OCI-LY7 (cell line): ENCODE measurements around the gene OAF. TPM values are rescaled to one million over a fixed set of nuclear protein-coding genes. Genes with fewer than 3 reads are reported as not detected.
"Not testable (repeated sequence)": the region's sequence is repeated elsewhere in the genome, so short reads cannot be mapped to it uniquely, and the experiment has no call there.

ENCODE experiments used
- BruUV-seq: library from RNA; stranded (reverse); fragments of 400-500 nt; replicated peaks from 2 replicates; lab custom pipeline; 2021; lab: Mats Ljungman, UMichigan
- CTCF ChIA-PET: fragments of 300-600 bp; sonication (Branson Sonifier 250); formaldehyde crosslinking; loops from one replicate; lab custom pipeline; 2022; ENCODE audit warnings: antibody characterized with exemption; ENCODE audit not compliant: unreplicated experiment; lab: Charles Lee
- POLR2A ChIA-PET: fragments of 300-600 bp; sonication (Branson Sonifier 250); formaldehyde crosslinking; loops from one replicate; lab custom pipeline; 2022; ENCODE audit warnings: antibody characterized with exemption; lab: Charles Lee
- DNase-seq: peaks from one replicate; pipeline ENCODE4 v3.0.0-alpha.2; 2015; ENCODE audit warnings: low spot score
- H2AFZ ChIP-seq: fragments of 200-600 bp; sonication (generic), shearing (Covaris generic); 2 replicates; pipeline ENCODE4 v1.6.1; 2014; ENCODE audit warnings: mild to moderate bottlenecking, antibody characterized with exemption, low read length, moderate library complexity
- H3K27ac ChIP-seq: fragments of 200-600 bp; sonication (generic); 2 replicates; pipeline ENCODE4 v1.5.1; 2014; ENCODE audit warnings: mixed run types, low read depth, mild to moderate bottlenecking, moderate library complexity, low read length, inconsistent platforms; ENCODE audit not compliant: poor library complexity, severe bottlenecking
- H3K36me3 ChIP-seq: fragments of 200-600 bp; sonication (generic); 2 replicates; pipeline ENCODE4 v1.6.1; 2014; ENCODE audit warnings: mild to moderate bottlenecking, antibody characterized with exemption, low read length, moderate library complexity, mixed read lengths; ENCODE audit not compliant: insufficient read depth
- H3K4me1 ChIP-seq: fragments of 200-600 bp; sonication (generic); 2 replicates; pipeline ENCODE4 v1.5.1; 2014; ENCODE audit warnings: mild to moderate bottlenecking, low read length; ENCODE audit not compliant: insufficient read depth, poor library complexity, severe bottlenecking
- H3K4me2 ChIP-seq: fragments of 200-600 bp; sonication (generic); 2 replicates; pipeline ENCODE4 v1.6.1; 2014; ENCODE audit warnings: mild to moderate bottlenecking, low read length
- H3K4me3 ChIP-seq: fragments of 200-600 bp; sonication (generic); 2 replicates; pipeline ENCODE4 v1.5.1; 2014; ENCODE audit warnings: mild to moderate bottlenecking, low read depth, low read length; ENCODE audit not compliant: poor library complexity, severe bottlenecking
- H3K79me2 ChIP-seq: fragments of 200-600 bp; sonication (generic); 2 replicates; pipeline ENCODE4 v1.6.1; 2016; ENCODE audit warnings: low read depth, mild to moderate bottlenecking, low read length, moderate library complexity, mixed read lengths; ENCODE audit not compliant: insufficient read depth
- H3K9me2 ChIP-seq: fragments of 200-600 bp; sonication (generic); 2 replicates; pipeline ENCODE4 v1.6.1; 2016; ENCODE audit warnings: mild to moderate bottlenecking, low read length, mixed read lengths; ENCODE audit not compliant: insufficient read depth
- H3K9me3 ChIP-seq: fragments of 200-600 bp; sonication (generic); 2 replicates; pipeline ENCODE4 v1.6.1; 2014; ENCODE audit warnings: mild to moderate bottlenecking, mixed run types, low read length, mixed read lengths
- H4K20me1 ChIP-seq: fragments of 200-600 bp; sonication (generic); 2 replicates; pipeline ENCODE4 v1.6.1; 2014; ENCODE audit warnings: mild to moderate bottlenecking, antibody characterized with exemption, low read length, moderate library complexity, mixed read lengths; ENCODE audit not compliant: insufficient read depth
- CTCF ChIP-seq: fragments of 200-600 bp; sonication (generic); conservative IDR thresholded peaks from 2 replicates; pipeline ENCODE4 v1.5.1; 2014; ENCODE audit warnings: mild to moderate bottlenecking, antibody characterized with exemption, low read length, moderate library complexity, mixed read lengths
- EZH2phosphoT487 ChIP-seq: fragments of 200-600 bp; sonication (generic); IDR thresholded peaks from 2 replicates; pipeline ENCODE4 v1.6.1; 2018; ENCODE audit warnings: low read depth, borderline replicate concordance, mild to moderate bottlenecking, mixed run types, antibody characterized with exemption, low read length, moderate library complexity, mixed read lengths
- intact Hi-C: fragments of 100-400 bp; cut with micrococcal nuclease; formaldehyde crosslinking; loops from one replicate; pipeline ENCODE4 v1.10.0; 2022; ENCODE audit not compliant: unreplicated experiment
- total RNA-seq, 2 experiments: library from RNA; depleted of rRNA in 1 of 2; stranded (reverse); fragments of >200 nt in 1 of 2; shearing (Covaris generic) in 1 of 2; gene quantifications; 2 replicates each; pipeline ENCODE4 v1.2.3, GENCODE V29; 2014 to 2022

The OAF gene
- total RNA-seq, 2 experiments from 2014 or later, result 3.4 to 3.8 TPM

DNA sequence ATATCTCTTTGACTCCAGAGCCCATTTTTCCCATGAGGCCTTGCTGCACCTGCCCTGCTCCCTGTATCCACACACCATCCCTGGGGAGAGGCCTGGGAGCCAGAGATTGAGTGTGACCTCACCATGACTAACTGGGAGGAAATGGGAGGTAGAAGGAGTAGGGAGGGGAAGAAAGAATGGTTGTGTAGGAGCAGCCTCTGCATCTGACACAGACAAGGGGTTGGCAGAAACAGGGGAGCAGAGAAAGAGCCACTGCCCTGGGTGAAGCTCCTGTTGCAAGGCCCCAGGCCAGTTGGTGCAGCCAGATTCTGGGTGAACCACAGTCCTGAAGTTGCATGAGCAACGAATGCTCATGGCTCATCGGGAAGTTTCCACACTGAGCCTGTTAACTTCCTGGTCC, 61.5 kb downstream of the OAF start:
- ChIA-PET POLR2A (no interaction called here), CTCF (no interaction called here)
- Histone ChIP-seq H3K4me2 (no peak overlapping the region), H3K9me2 (no peaks in the 10 kb centered on the region), H3K27ac (no peak overlapping the region), H2AFZ (no peak overlapping the region), H3K4me3 (no peak overlapping the region), H3K9me3 (no peaks in the 10 kb centered on the region), H3K79me2 (no peaks in the 10 kb centered on the region), H4K20me1 (no peaks in the 10 kb centered on the region), H3K36me3 (no peaks in the 10 kb centered on the region), H3K4me1 (no peaks in the 10 kb centered on the region)
- no TSS peak for BruUV-seq
- intact Hi-C loops, result no loop called here
- no peak for DNase-seq
- no peak for TF ChIP-seq CTCF

- no peaks in the 10 kb centered on the region for H3K9me3 ChIP-seq
- TF ChIP-seq CTCF (no peak), EZH2phosphoT487 (no peak)
- ChIA-PET CTCF (no interaction called here), POLR2A (no interaction called here)
- no peaks in the 10 kb centered on the region for H3K9me2 ChIP-seq
- no peak overlapping the region for H3K27ac ChIP-seq
- intact Hi-C loops, result no loop called here
- no peak for DNase-seq
- H2AFZ ChIP-seq, result no peak overlapping the region
- no peaks in the 10 kb centered on the region for H4K20me1 ChIP-seq
- no peak overlapping the region for H3K4me3 ChIP-seq
- no TSS peak for BruUV-seq
- no peaks in the 10 kb centered on the region for H3K79me2 ChIP-seq
- H3K36me3 ChIP-seq, result no peaks in the 10 kb centered on the region
- no peak overlapping the region for H3K4me2 ChIP-seq
- H3K4me1 ChIP-seq, result no peaks in the 10 kb centered on the region
Observed at GRCh38 chr11:120273432-120273831, 62.6 kb downstream of the OAF start.

GRCh38 chr11:120273956-120274355, 63.1 kb downstream of the OAF start:
- CTCF ChIA-PET, H2AFZ ChIP-seq, H3K9me2 ChIP-seq, DNase-seq, H3K9me3 ChIP-seq, H3K79me2 ChIP-seq, H3K4me1 ChIP-seq, H3K4me2 ChIP-seq, BruUV-seq, H3K4me3 ChIP-seq, H4K20me1 ChIP-seq, H3K36me3 ChIP-seq, H3K27ac ChIP-seq, POLR2A ChIA-PET, intact Hi-C loops: not testable (repeated sequence)
